ENCODE measurements around the gene TRERF1.

TRERF1 gene

GRCh38 chr6:42363926-42364849 lies 87.5 kb downstream of the TRERF1 start:
- no peak for DNase-seq

- DNase-seq, result no peak
Measured at GRCh38 chr6:42361036-42361435, 90.7 kb downstream of the TRERF1 start.

GRCh38 chr6:42359021-42359420 lies 92.7 kb downstream of the TRERF1 start:
- DNase-seq, result no peak

- no peak for DNase-seq
Measured at GRCh38 chr6:42355416-42355815, 96.3 kb downstream of the TRERF1 start.

- DNase-seq, result no peak
Measured at GRCh38 chr6:42354702-42355101, 97.0 kb downstream of the TRERF1 start.

GRCh38 chr6:42352856-42353564 lies 98.7 kb downstream of the TRERF1 start:
- DNase-seq, result no peak

- no peak for DNase-seq
Measured at GRCh38 chr6:42350911-42351310, 100.8 kb downstream of the TRERF1 start.

GRCh38 chr6:42349753-42350511 lies 101.8 kb downstream of the TRERF1 start:
- DNase-seq, result no peak

- no peak for DNase-seq
Measured at GRCh38 chr6:42347456-42347855, 104.3 kb downstream of the TRERF1 start.

- no peak for DNase-seq
Measured at GRCh38 chr6:42345696-42346416, 105.9 kb downstream of the TRERF1 start.

- DNase-seq, result no peak
Measured at GRCh38 chr6:42344756-42345155, 107.0 kb downstream of the TRERF1 start.

- DNase-seq, result no peak
Measured at GRCh38 chr6:42341771-42342553, 109.8 kb downstream of the TRERF1 start.

- DNase-seq, result no peak
Measured at GRCh38 chr6:42341221-42341620, 110.5 kb downstream of the TRERF1 start.

- no peak for DNase-seq
Measured at GRCh38 chr6:42340511-42340910, 111.2 kb downstream of the TRERF1 start.

GRCh38 chr6:42339991-42340401 lies 111.7 kb downstream of the TRERF1 start:
- no peak for DNase-seq

GRCh38 chr6:42338744-42339222 lies 112.9 kb downstream of the TRERF1 start:
- DNase-seq, result no peak

GRCh38 chr6:42337985-42338743 lies 113.6 kb downstream of the TRERF1 start:
- no peak for DNase-seq

- DNase-seq, result no peak
Measured at GRCh38 chr6:42336431-42336830, 115.3 kb downstream of the TRERF1 start.

- no peak for DNase-seq
Measured at GRCh38 chr6:42335896-42336295, 115.8 kb downstream of the TRERF1 start.

- no peak for DNase-seq
Measured at GRCh38 chr6:42334870-42335269, 116.9 kb downstream of the TRERF1 start.

- peak; percentile 77 for DNase-seq
Measured at GRCh38 chr6:42333612-42334011, 118.1 kb downstream of the TRERF1 start.

Measured in SIG-M5 (cell line).